Measurements from ENCODE around the gene AKAP10. TPM values are rescaled to one million over a fixed set of nuclear protein-coding genes. Genes with fewer than 3 reads are reported as not detected.

AKAP10 gene
- total and polyA plus RNA-seq, 2 of the 4 experiments (the other 2 are of a cell fraction): 12.7 to 18.6 TPM

- BruUV-seq (replicated peaks): no TSS peak
- WGBS, 2 experiments (ENCODE audit: extremely low coverage in 2 of 2, insufficient read length in 1 of 2): 100% methylated on average over 2 of the region's 2 CpGs; no CpG with 5 or more reads in 1 of the 2 experiments
- 0 out of 2 replicates have a peak, but pooled peaks cover 3% of the 10 kb centered on the region for H3K9me1 ChIP-seq (ENCODE audit: insufficient read depth, low read length)
- H4K20me1 ChIP-seq (ENCODE audit: insufficient read depth, low read length): no peaks in the 10 kb centered on the region
- no peak overlapping the region for H3K27ac ChIP-seq (ENCODE audit: insufficient read depth, low read length)
- no peak for TF ChIP-seq RAD21 (IDR thresholded peaks at IDR 0.05; ENCODE audit: low read length)
- no peak for TF ChIP-seq USF2 (IDR thresholded peaks at IDR 0.05; ENCODE audit: low read depth, low read length)
- no peak for TF ChIP-seq CTCF (conservative IDR thresholded peaks at IDR 0.05; ENCODE audit: low read depth, low read length)
- TF ChIP-seq MXI1 (IDR thresholded peaks at IDR 0.05; ENCODE audit: borderline replicate concordance, low read depth, low read length): no peak
- no peak for TF ChIP-seq CEBPB (IDR thresholded peaks at IDR 0.05; ENCODE audit: low read depth, low read length)
- TF ChIP-seq MAFK (IDR thresholded peaks at IDR 0.05; ENCODE audit: low read depth, low read length): no peak
- TF ChIP-seq RCOR1 (IDR thresholded peaks at IDR 0.05; ENCODE audit: insufficient replicate concordance, low read length): no peak
- TF ChIP-seq SMC3 (IDR thresholded peaks at IDR 0.05; ENCODE audit: low read depth, low read length): no peak
- no peak for TF ChIP-seq CHD1 (IDR thresholded peaks at IDR 0.05; ENCODE audit: low read depth, low read length)
- no peak for TF ChIP-seq MAZ (IDR thresholded peaks at IDR 0.05; ENCODE audit: borderline replicate concordance, low read depth, low read length)
- no peak for TF ChIP-seq BHLHE40 (IDR thresholded peaks at IDR 0.05; ENCODE audit: low read depth, low read length)
- no peak for TF ChIP-seq RFX5 (IDR thresholded peaks at IDR 0.05; ENCODE audit: low read depth, low read length)
- TF ChIP-seq NFE2L2 (IDR thresholded peaks at IDR 0.05; ENCODE audit: low read depth, low read length): no peak
- TF ChIP-seq POLR2A (IDR thresholded peaks at IDR 0.05; ENCODE audit: low read depth, low read length): no peak
- no peak for TF ChIP-seq ELK1 (IDR thresholded peaks at IDR 0.05; ENCODE audit: borderline replicate concordance, low read depth, low read length)
- no peak overlapping the region for H4K91ac ChIP-seq (ENCODE audit: insufficient read depth, low read depth, low read length)
- no peak overlapping the region for H2BK15ac ChIP-seq (ENCODE audit: low read depth, low read length)
- no peak overlapping the region for H2BK5ac ChIP-seq (ENCODE audit: low read depth, low read length, poor library complexity, severe bottlenecking)
- no peak overlapping the region for H4K8ac ChIP-seq (ENCODE audit: low read depth in 2 of 2, low read length in 2 of 2)
- in situ Hi-C loops (cut with MboI; ENCODE audit: low sequenced_read_pairs) (no loop called here), intact Hi-C loops (cut with micrococcal nuclease) (no loop called here), dilution Hi-C loops (cut with HindIII; ENCODE audit: low sequenced_read_pairs, unreplicated experiment) (no loop called here)
- H3K4ac ChIP-seq (ENCODE audit: low read depth, low read length): no peak overlapping the region
- DNase-seq (no peak), ATAC-seq (ENCODE audit: low read depth) (no peak)
- peaks cover 2% of the 10 kb centered on the region for H3K4me1 ChIP-seq (ENCODE audit: control insufficient read depth, insufficient read depth, low read length)
- H3K27me3 ChIP-seq (ENCODE audit: control insufficient read depth, insufficient read depth, low read length): no peaks in the 10 kb centered on the region
- H3K56ac ChIP-seq (ENCODE audit: extremely low read depth, insufficient read depth, low read length): no peak overlapping the region
- ChIA-PET POLR2A (ENCODE audit: unreplicated experiment) (no interaction called here), CTCF (no interaction called here)
- no peak overlapping the region for H3K23ac ChIP-seq (ENCODE audit: low read depth, low read length)
- H2BK120ac ChIP-seq (ENCODE audit: low read depth, low read length): no peak overlapping the region
- H2BK20ac ChIP-seq (ENCODE audit: low read depth, low read length): no peak overlapping the region
- no peaks in the 10 kb centered on the region for H3K9me3 ChIP-seq (ENCODE audit: control insufficient read depth, insufficient read depth, low read length)
- H3K4me2 ChIP-seq (ENCODE audit: low read depth, low read length): no peak overlapping the region
- no peak overlapping the region for H2AFZ ChIP-seq (replicated peaks; ENCODE audit: low read length, poor library complexity)
- no peak overlapping the region for H3K14ac ChIP-seq (replicated peaks; ENCODE audit: low read depth, low read length)
- H3K79me1 ChIP-seq (ENCODE audit: low read depth in 1 of 2, low read length in 2 of 2): peaks cover 8 to 14% of the 10 kb centered on the region in 2 experiments; a peak in 3 of 4 replicates
- H3K9ac ChIP-seq (ENCODE audit: low read depth, low read length): no peak overlapping the region
- no peak overlapping the region for H3K18ac ChIP-seq (ENCODE audit: low read depth, low read length)
- H2AK5ac ChIP-seq (ENCODE audit: low read depth, low read length): no peak overlapping the region
- H2AK9ac ChIP-seq (replicated peaks; ENCODE audit: low read depth, low read length, poor library complexity): no peak overlapping the region
- H3K36me3 ChIP-seq (ENCODE audit: control insufficient read depth, insufficient read depth, low read length): peaks cover 37% of the 10 kb centered on the region
- no peak overlapping the region for H3K4me3 ChIP-seq (ENCODE audit: insufficient read depth, low read depth, low read length)
- H4K5ac ChIP-seq (ENCODE audit: low read depth, low read length): no peak overlapping the region
Observed at GRCh38 chr17:19911033-19911432, 66.6 kb downstream of the AKAP10 start.
